ENCODE results near the gene IGFBP5. TPM values are rescaled to one million over a fixed set of nuclear protein-coding genes. Genes with fewer than 3 reads are reported as not detected.

IGFBP5 gene
- total and polyA plus RNA-seq, 10 of the 15 experiments (the other 5 are each of a cell fraction or from before 2014, with no cell fraction given): 2.8 TPM; not detected in 9

DNA sequence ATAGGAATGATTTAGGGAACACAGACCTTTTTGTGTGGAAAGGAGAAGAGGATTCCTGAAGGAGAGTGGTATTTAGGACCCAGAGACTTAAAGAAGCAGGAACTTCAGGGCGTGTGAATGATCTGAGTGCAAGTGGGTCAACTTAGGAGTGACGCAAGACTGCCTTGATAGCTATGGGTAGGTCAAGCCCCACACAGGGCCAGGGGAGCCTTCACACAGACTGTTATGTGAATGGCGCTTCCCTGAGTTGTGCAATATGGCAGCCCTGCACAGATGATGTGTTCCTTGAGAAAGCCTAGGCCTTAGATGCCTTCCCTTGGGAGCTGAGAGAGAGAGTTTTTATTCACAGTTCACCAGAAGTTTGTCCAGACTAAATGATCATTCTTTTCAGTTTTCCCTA, 47.1 kb upstream of the IGFBP5 start:
- TF ChIP-seq NBN (IDR thresholded peaks at IDR 0.05) (no peak), SRF (IDR thresholded peaks at IDR 0.05; ENCODE audit: low read depth in 2 of 2, low read length in 2 of 2) (no peak), YBX1 (IDR thresholded peaks at IDR 0.05) (no peak), CHD4 (IDR thresholded peaks at IDR 0.05) (no peak), RUNX3 (IDR thresholded peaks at IDR 0.05; ENCODE audit: low read length) (no peak), HDAC2 (IDR thresholded peaks at IDR 0.05) (no peak), MXI1 (IDR thresholded peaks at IDR 0.05; ENCODE audit: low read depth, low read length) (no peak), GATAD2B (conservative IDR thresholded peaks at IDR 0.05; ENCODE audit: low read depth) (no peak), NR2F1 (conservative IDR thresholded peaks at IDR 0.05) (no peak), SMC3 (IDR thresholded peaks at IDR 0.05; ENCODE audit: borderline replicate concordance, low read length) (no peak), JUNB (IDR thresholded peaks at IDR 0.05) (no peak), TCF7 (IDR thresholded peaks at IDR 0.05; ENCODE audit: borderline replicate concordance) (no peak), SPI1 (IDR thresholded peaks at IDR 0.05; ENCODE audit: borderline replicate concordance, insufficient read depth, low read depth, low read length) (no peak), DPF2 (IDR thresholded peaks at IDR 0.05) (no peak), STAT1 (conservative IDR thresholded peaks at IDR 0.05) (no peak), MTA3 (IDR thresholded peaks at IDR 0.05; ENCODE audit: borderline replicate concordance, low read length) (no peak)
- TF ChIP-seq, protein P1, sequence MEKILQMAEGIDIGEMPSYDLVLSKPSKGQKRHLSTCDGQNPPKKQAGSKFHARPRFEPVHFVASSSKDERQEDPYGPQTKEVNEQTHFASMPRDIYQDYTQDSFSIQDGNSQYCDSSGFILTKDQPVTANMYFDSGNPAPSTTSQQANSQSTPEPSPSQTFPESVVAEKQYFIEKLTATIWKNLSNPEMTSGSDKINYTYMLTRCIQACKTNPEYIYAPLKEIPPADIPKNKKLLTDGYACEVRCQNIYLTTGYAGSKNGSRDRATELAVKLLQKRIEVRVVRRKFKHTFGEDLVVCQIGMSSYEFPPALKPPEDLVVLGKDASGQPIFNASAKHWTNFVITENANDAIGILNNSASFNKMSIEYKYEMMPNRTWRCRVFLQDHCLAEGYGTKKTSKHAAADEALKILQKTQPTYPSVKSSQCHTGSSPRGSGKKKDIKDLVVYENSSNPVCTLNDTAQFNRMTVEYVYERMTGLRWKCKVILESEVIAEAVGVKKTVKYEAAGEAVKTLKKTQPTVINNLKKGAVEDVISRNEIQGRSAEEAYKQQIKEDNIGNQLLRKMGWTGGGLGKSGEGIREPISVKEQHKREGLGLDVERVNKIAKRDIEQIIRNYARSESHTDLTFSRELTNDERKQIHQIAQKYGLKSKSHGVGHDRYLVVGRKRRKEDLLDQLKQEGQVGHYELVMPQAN (conservative IDR thresholded peaks at IDR 0.05): no peak
- TF ChIP-seq, protein P2, sequence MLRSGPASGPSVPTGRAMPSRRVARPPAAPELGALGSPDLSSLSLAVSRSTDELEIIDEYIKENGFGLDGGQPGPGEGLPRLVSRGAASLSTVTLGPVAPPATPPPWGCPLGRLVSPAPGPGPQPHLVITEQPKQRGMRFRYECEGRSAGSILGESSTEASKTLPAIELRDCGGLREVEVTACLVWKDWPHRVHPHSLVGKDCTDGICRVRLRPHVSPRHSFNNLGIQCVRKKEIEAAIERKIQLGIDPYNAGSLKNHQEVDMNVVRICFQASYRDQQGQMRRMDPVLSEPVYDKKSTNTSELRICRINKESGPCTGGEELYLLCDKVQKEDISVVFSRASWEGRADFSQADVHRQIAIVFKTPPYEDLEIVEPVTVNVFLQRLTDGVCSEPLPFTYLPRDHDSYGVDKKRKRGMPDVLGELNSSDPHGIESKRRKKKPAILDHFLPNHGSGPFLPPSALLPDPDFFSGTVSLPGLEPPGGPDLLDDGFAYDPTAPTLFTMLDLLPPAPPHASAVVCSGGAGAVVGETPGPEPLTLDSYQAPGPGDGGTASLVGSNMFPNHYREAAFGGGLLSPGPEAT (IDR thresholded peaks at IDR 0.05; ENCODE audit: low read depth): no peak
- TF ChIP-seq, protein P3, sequence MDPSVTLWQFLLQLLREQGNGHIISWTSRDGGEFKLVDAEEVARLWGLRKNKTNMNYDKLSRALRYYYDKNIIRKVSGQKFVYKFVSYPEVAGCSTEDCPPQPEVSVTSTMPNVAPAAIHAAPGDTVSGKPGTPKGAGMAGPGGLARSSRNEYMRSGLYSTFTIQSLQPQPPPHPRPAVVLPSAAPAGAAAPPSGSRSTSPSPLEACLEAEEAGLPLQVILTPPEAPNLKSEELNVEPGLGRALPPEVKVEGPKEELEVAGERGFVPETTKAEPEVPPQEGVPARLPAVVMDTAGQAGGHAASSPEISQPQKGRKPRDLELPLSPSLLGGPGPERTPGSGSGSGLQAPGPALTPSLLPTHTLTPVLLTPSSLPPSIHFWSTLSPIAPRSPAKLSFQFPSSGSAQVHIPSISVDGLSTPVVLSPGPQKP (IDR thresholded peaks at IDR 0.05; ENCODE audit: low read depth, low read length): no peak
- Histone ChIP-seq H3K27ac (ENCODE audit: control insufficient read depth, insufficient read depth) (no peak overlapping the region), H2AFZ (ENCODE audit: control insufficient read depth, low read depth, low read length) (no peak overlapping the region), H3K36me3 (ENCODE audit: control insufficient read depth in 2 of 2, insufficient read depth in 2 of 2, low read length in 1 of 2) (no peaks in the 10 kb centered on the region), H3K4me1 (ENCODE audit: control insufficient read depth, insufficient read depth, low read length) (no peaks in the 10 kb centered on the region), H3K27me3 (replicated peaks in 1 of 2; ENCODE audit: control insufficient read depth in 2 of 2, insufficient read depth in 2 of 2, low read length in 1 of 2) (peaks cover 2 to 3% of the 10 kb centered on the region in 2 experiments; a peak in 3 of 4 replicates), H3K4me2 (ENCODE audit: control insufficient read depth, insufficient read depth) (no peak overlapping the region), H4K20me1 (ENCODE audit: control insufficient read depth, insufficient read depth) (no peaks in the 10 kb centered on the region), H3K9ac (ENCODE audit: control insufficient read depth, insufficient read depth, low read length) (no peak overlapping the region), H3K4me3 (no peak overlapping the region), H3K79me2 (ENCODE audit: control insufficient read depth, insufficient read depth, low read length) (no peaks in the 10 kb centered on the region), H3K9me3 (replicated peaks; ENCODE audit: control insufficient read depth, insufficient read depth, low read length) (no peaks in the 10 kb centered on the region)
- no TSS peak for BruUV-seq (replicated peaks)
- in situ Hi-C loops (cut with MboI): no loop called here
- no peak for DNase-seq (ENCODE audit: low read depth, low spot score)
- POLR2A ChIA-PET: no interaction called here
- no peak for FAIRE-seq
- WGBS (ENCODE audit: insufficient coverage, insufficient replicate concordance, low lambda C conversion rate, missing lambda C conversion rate): 23% methylated on average over 3 of the region's 3 CpGs
- CTCF ChIA-PET: no interaction called here
- SMC1A ChIA-PET (ENCODE audit: uncharacterized antibody, unreplicated experiment): no interaction called here
- intact Hi-C loops (cut with micrococcal nuclease; ENCODE audit: unreplicated experiment): no loop called here
- RAD21 ChIA-PET (ENCODE audit: unreplicated experiment): no interaction called here
- no peak for ATAC-seq

Data from GM12878 (cell line).